A549 (cell line): ENCODE data around the gene MYO19.
"Not testable (repeated sequence)": the region's sequence is repeated elsewhere in the genome, so short reads cannot be mapped to it uniquely, and the experiment has no call there.

Experiments
- CTCF ChIP-seq: fragments of >200 bp; sonication (Bioruptor Twin); formaldehyde crosslinking; IDR thresholded peaks from 3 replicates; pipeline ENCODE4 v1.5.1; 2016
- FOSL2 ChIP-seq, 2 experiments: fragments of 450-650 bp in 1 of 2; fragments of >200 bp in 1 of 2; sonication (Bioruptor Twin) in 1 of 2; formaldehyde crosslinking; IDR thresholded peaks; 2 replicates each; pipeline versions ENCODE4 v1.5.0 to v1.6.1; 2016 to 2020; ENCODE audit warnings: mild to moderate bottlenecking in 1 of 2, moderate library complexity in 1 of 2
- HEYL ChIP-seq: fragments of 250-450 bp; sonication (Bioruptor Pico); IDR thresholded peaks from 2 replicates; pipeline ENCODE4 v1.8.0; 2021; ENCODE audit warnings: mild to moderate bottlenecking, moderate library complexity
- POLR2AphosphoS2 ChIP-seq: conservative IDR thresholded peaks from 2 replicates; pipeline ENCODE4 v1.6.1; 2012; ENCODE audit warnings: low read length, improper control_type of control experiment, inconsistent platforms
- RAD21 ChIP-seq, 2 experiments: fragments of >200 bp in 1 of 2; sonication (Bioruptor Twin) in 1 of 2; formaldehyde crosslinking in 1 of 2; IDR thresholded peaks in 1 of 2; conservative IDR thresholded peaks in 1 of 2; 2 replicates in 1 of 2; 3 replicates in 1 of 2; pipeline ENCODE4 v1.6.1; 2012 to 2018; ENCODE audit warnings: inconsistent platforms in 1 of 2

GRCh38 chr17:36508439-36508838 lies 26.2 kb downstream of the MYO19 start:
- not testable (repeated sequence) for TF ChIP-seq CTCF; RAD21 (conservative IDR thresholded peaks at IDR 0.05 in 1 of 2, IDR thresholded peaks at IDR 0.05 in 1 of 2); HEYL; FOSL2 (IDR thresholded peaks at IDR 0.05); FOSL2 (CRISPR knock-in tag; IDR thresholded peaks at IDR 0.05); POLR2AphosphoS2
